Stimulated activated CD8-positive, alpha-beta memory T cell treated with anti-CD3 and anti-CD28 coated beads, Interleukin-7, amount 100 ng/mL, for 4 hours (primary cell): ENCODE data around the gene TRIM29.
"Not testable (repeated sequence)": the region's sequence is repeated elsewhere in the genome, so short reads cannot be mapped to it uniquely, and the experiment has no call there.

Experiments
- DNase-seq, 2 donors: peaks; one replicate each; pipeline ENCODE4 v3.0.0-alpha.2; 2020; ENCODE audit warnings: low read depth in 2 of 2

TRIM29 gene

GRCh38 chr11:120172054-120172911 is 34.4 kb upstream of the TRIM29 start:
- peak; percentile 16 to 21 for DNase-seq

- no peak for DNase-seq
Measured at GRCh38 chr11:120170741-120171261, 32.9 kb upstream of the TRIM29 start.

GRCh38 chr11:120169981-120170698 is 32.2 kb upstream of the TRIM29 start:
- DNase-seq = no peak

- DNase-seq = peak in 1 of 2 donors; percentile 39
Measured at GRCh38 chr11:120168960-120169681, 31.2 kb upstream of the TRIM29 start.

GRCh38 chr11:120168108-120168959 is 30.4 kb upstream of the TRIM29 start:
- no peak for DNase-seq

GRCh38 chr11:120167659-120168058 is 29.7 kb upstream of the TRIM29 start:
- DNase-seq = no peak

GRCh38 chr11:120160436-120160835 is 22.5 kb upstream of the TRIM29 start:
- no peak for DNase-seq

- no peak for DNase-seq
Measured at GRCh38 chr11:120153221-120153620, 15.3 kb upstream of the TRIM29 start.

GRCh38 chr11:120151536-120151935 is 13.6 kb upstream of the TRIM29 start:
- DNase-seq = no peak

GRCh38 chr11:120149246-120149645 is 11.3 kb upstream of the TRIM29 start:
- no peak for DNase-seq

GRCh38 chr11:120147950-120148270 is 10.0 kb upstream of the TRIM29 start:
- no peak for DNase-seq

GRCh38 chr11:120147094-120147949 is 9.4 kb upstream of the TRIM29 start:
- DNase-seq = no peak

- DNase-seq = no peak
Measured at GRCh38 chr11:120146413-120147093, 8.6 kb upstream of the TRIM29 start.

GRCh38 chr11:120144501-120144900 is 6.6 kb upstream of the TRIM29 start:
- no peak for DNase-seq

- not testable (repeated sequence) for DNase-seq
Measured at GRCh38 chr11:120143472-120143871, 5.6 kb upstream of the TRIM29 start.

- DNase-seq = no peak
Measured at GRCh38 chr11:120142441-120143100, 4.7 kb upstream of the TRIM29 start.

- no peak for DNase-seq
Measured at GRCh38 chr11:120141768-120142423, 4.0 kb upstream of the TRIM29 start.

- DNase-seq = no peak
Measured at GRCh38 chr11:120141113-120141767, 3.3 kb upstream of the TRIM29 start.
